BJ (cell line): ENCODE results near the gene LRRC45. TPM values are rescaled to one million over a fixed set of nuclear protein-coding genes. Genes with fewer than 3 reads are reported as not detected.

ENCODE experiments used
- CTCF ChIA-PET: fragments of 350-600 bp; formaldehyde crosslinking; extraction: SDS; loops from one replicate; lab custom pipeline; 2021; ENCODE audit warnings: antibody characterized with exemption, inconsistent platforms; lab: Yijun Ruan, JAX
- POLR2A ChIA-PET: fragments of 300-600 bp; sonication (Branson Sonifier 250); formaldehyde crosslinking; extraction: SDS; loops from one replicate; lab custom pipeline; 2021; ENCODE audit warnings: antibody characterized with exemption; lab: Charles Lee
- DNase-seq: peaks from one replicate; pipeline ENCODE4 v3.0.0-alpha.2; 2011; ENCODE audit warnings: low read depth
- H3K27me3 ChIP-seq: 2 replicates; pipeline ENCODE4 v1.6.0; 2011; ENCODE audit warnings: low read length; ENCODE audit not compliant: control insufficient read depth, insufficient read depth
- H3K36me3 ChIP-seq: 2 replicates; pipeline ENCODE4 v1.5.1; 2011; ENCODE audit warnings: low read length; ENCODE audit not compliant: control insufficient read depth, insufficient read depth
- H3K4me3 ChIP-seq: 2 replicates; pipeline ENCODE4 v1.5.1; 2011; ENCODE audit warnings: low read depth, mild to moderate bottlenecking, control low read depth, low read length
- CTCF ChIP-seq: IDR thresholded peaks from 2 replicates; pipeline ENCODE4 v1.5.1; 2011; ENCODE audit warnings: low read depth, mild to moderate bottlenecking, control low read depth, inconsistent platforms, low read length, moderate library complexity; ENCODE audit not compliant: insufficient read depth
- polyA plus RNA-seq: library from polyadenylated mRNA; depleted of rRNA; stranded (reverse); fragments of >200 nt; gene quantifications from 2 replicates; pipeline ENCODE4 v1.2.3, GENCODE V29; 2011

The LRRC45 gene
- polyA plus RNA-seq, 1 experiment = 6.0 TPM

- no peaks in the 10 kb centered on the region for H3K27me3 ChIP-seq
- no peak for DNase-seq
- CTCF ChIA-PET = interaction anchor here (0.7 kb wide), 1 partner anchor 8 kb away, joined by 3 read pairs; no protein-coding TSS in a partner anchor
- H3K4me3 ChIP-seq = no peak overlapping the region
- TF ChIP-seq CTCF = no peak
- POLR2A ChIA-PET = no interaction called here
- peaks cover 16% of the 10 kb centered on the region for H3K36me3 ChIP-seq
These were observed 39.3 kb upstream of the LRRC45 start for GRCh38 chr17:81983639-81984373.

- no peak for DNase-seq
- peaks cover 14% of the 10 kb centered on the region for H3K36me3 ChIP-seq
- TF ChIP-seq CTCF = no peak
- no peaks in the 10 kb centered on the region for H3K27me3 ChIP-seq
- CTCF ChIA-PET = interaction anchor here (1.4 kb wide), 1 partner anchor 25 kb away, joined by 5 read pairs; no protein-coding TSS in a partner anchor
- POLR2A ChIA-PET = interaction anchor here (0.7 kb wide), 1 partner anchor 136 kb away, joined by 4 read pairs; no protein-coding TSS in a partner anchor
- H3K4me3 ChIP-seq = no peak overlapping the region
These were observed 38.2 kb upstream of the LRRC45 start for GRCh38 chr17:81984773-81985410.

- TF ChIP-seq CTCF = no peak
- H3K36me3 ChIP-seq = peaks cover 14% of the 10 kb centered on the region
- DNase-seq = no peak
- ChIA-PET POLR2A (no interaction called here), CTCF (no interaction called here)
- no peak overlapping the region for H3K4me3 ChIP-seq
- H3K27me3 ChIP-seq = no peaks in the 10 kb centered on the region
These were observed 36.5 kb upstream of the LRRC45 start for GRCh38 chr17:81986606-81987005.

- Histone ChIP-seq H3K36me3 (peaks cover 14% of the 10 kb centered on the region), H3K27me3 (no peaks in the 10 kb centered on the region), H3K4me3 (no peak overlapping the region)
- no peak for TF ChIP-seq CTCF
- no peak for DNase-seq
- POLR2A ChIA-PET = no interaction called here
- CTCF ChIA-PET = no interaction called here
These were observed 35.8 kb upstream of the LRRC45 start for GRCh38 chr17:81987161-81987770.
